OCI-LY1 (cell line): Measurements from ENCODE around the gene E2F8.

ENCODE experiments used
- EZH2 ChIP-seq: fragments of 200-600 bp; sonication (generic), shearing (Covaris generic); IDR thresholded peaks from 2 replicates; pipeline ENCODE4 v1.8.0; 2017; ENCODE audit warnings: borderline replicate concordance, mixed run types, mild to moderate bottlenecking, antibody characterized with exemption, low read length, moderate library complexity, mixed read lengths
- TF ChIP-seq, protein P1 (sequence below): fragments of 200-600 bp; sonication (generic), shearing (Covaris generic); IDR thresholded peaks from 2 replicates; pipeline ENCODE4 v1.5.1; 2017; ENCODE audit warnings: mild to moderate bottlenecking, antibody characterized with exemption, low read length, moderate library complexity, mixed read lengths

DNA sequence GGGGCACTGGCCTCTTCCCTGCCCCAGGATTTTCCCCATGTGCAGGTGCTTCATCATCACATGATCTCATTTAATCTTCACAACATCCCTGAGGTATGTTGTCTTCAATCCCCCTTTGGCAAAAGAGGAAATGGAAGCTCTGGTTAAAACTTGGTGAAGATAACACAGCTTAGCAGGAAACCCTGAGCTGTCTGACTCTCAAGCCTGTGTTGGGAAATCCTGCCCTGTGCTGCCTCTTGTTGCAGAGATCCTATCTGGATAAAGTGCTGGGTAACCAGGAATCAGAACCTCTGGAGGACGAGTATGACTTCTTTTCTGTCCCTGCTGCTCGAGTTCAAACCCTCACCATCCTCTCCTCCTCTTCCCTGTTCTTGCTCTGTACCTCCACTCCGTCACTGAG is 13.1 kb upstream of the E2F8 start:
- TF ChIP-seq, protein P1, sequence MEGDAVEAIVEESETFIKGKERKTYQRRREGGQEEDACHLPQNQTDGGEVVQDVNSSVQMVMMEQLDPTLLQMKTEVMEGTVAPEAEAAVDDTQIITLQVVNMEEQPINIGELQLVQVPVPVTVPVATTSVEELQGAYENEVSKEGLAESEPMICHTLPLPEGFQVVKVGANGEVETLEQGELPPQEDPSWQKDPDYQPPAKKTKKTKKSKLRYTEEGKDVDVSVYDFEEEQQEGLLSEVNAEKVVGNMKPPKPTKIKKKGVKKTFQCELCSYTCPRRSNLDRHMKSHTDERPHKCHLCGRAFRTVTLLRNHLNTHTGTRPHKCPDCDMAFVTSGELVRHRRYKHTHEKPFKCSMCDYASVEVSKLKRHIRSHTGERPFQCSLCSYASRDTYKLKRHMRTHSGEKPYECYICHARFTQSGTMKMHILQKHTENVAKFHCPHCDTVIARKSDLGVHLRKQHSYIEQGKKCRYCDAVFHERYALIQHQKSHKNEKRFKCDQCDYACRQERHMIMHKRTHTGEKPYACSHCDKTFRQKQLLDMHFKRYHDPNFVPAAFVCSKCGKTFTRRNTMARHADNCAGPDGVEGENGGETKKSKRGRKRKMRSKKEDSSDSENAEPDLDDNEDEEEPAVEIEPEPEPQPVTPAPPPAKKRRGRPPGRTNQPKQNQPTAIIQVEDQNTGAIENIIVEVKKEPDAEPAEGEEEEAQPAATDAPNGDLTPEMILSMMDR = no peak
- TF ChIP-seq EZH2 = no peak
